ENCODE measurements around the gene HSD3B2.

HSD3B2 gene

GRCh38 chr1:119420638-119421037 lies 5.7 kb downstream of the HSD3B2 start:
- H3K27ac ChIP-seq: no peak overlapping the region
- TF ChIP-seq, protein P1, sequence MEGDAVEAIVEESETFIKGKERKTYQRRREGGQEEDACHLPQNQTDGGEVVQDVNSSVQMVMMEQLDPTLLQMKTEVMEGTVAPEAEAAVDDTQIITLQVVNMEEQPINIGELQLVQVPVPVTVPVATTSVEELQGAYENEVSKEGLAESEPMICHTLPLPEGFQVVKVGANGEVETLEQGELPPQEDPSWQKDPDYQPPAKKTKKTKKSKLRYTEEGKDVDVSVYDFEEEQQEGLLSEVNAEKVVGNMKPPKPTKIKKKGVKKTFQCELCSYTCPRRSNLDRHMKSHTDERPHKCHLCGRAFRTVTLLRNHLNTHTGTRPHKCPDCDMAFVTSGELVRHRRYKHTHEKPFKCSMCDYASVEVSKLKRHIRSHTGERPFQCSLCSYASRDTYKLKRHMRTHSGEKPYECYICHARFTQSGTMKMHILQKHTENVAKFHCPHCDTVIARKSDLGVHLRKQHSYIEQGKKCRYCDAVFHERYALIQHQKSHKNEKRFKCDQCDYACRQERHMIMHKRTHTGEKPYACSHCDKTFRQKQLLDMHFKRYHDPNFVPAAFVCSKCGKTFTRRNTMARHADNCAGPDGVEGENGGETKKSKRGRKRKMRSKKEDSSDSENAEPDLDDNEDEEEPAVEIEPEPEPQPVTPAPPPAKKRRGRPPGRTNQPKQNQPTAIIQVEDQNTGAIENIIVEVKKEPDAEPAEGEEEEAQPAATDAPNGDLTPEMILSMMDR (conservative IDR thresholded peaks at IDR 0.05): no peak
- no peak for TF ChIP-seq ZFX (IDR thresholded peaks at IDR 0.05)

- TF ChIP-seq ZFX (IDR thresholded peaks at IDR 0.05): no peak
- TF ChIP-seq, protein P1 (conservative IDR thresholded peaks at IDR 0.05): no peak
- no peak overlapping the region for H3K27ac ChIP-seq
Measured at GRCh38 chr1:119422631-119423030, 7.7 kb downstream of the HSD3B2 start.

GRCh38 chr1:119428991-119429390 lies 14.0 kb downstream of the HSD3B2 start:
- TF ChIP-seq, protein P1 (conservative IDR thresholded peaks at IDR 0.05): no peak
- no peak for TF ChIP-seq ZFX (IDR thresholded peaks at IDR 0.05)
- no peak overlapping the region for H3K27ac ChIP-seq

- H3K27ac ChIP-seq: no peak overlapping the region
- TF ChIP-seq ZFX (IDR thresholded peaks at IDR 0.05): no peak
- TF ChIP-seq, protein P1 (conservative IDR thresholded peaks at IDR 0.05): no peak
Measured at GRCh38 chr1:119429687-119430086, 14.7 kb downstream of the HSD3B2 start.

- TF ChIP-seq, protein P1 (conservative IDR thresholded peaks at IDR 0.05): no peak
- TF ChIP-seq ZFX (IDR thresholded peaks at IDR 0.05): no peak
Measured at GRCh38 chr1:119430486-119430885, 15.5 kb downstream of the HSD3B2 start.

DNA sequence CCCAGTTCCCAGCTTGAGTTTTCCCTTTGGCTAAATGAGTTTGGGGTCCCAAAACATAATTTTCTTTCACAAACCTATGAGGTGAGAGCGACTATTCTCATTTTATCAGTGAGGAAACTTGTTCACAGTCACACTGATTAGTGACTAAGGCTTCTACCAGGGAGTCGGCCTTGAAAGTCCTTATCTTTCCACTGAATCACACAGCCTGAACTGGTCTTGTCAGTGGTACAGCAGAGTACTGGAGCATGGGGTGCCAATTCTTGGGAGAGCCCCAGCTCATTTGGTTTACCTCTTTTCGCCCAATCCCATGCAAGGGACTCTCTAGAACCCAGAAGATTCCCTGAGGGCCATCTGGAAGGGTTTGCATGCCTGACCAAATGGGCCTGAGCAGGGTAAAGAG lies 16.9 kb downstream of the HSD3B2 start:
- no peak overlapping the region for H3K27ac ChIP-seq
- TF ChIP-seq, protein P1 (conservative IDR thresholded peaks at IDR 0.05): no peak
- no peak for TF ChIP-seq ZFX (IDR thresholded peaks at IDR 0.05)

More at GRCh38 chr1:119430486-119430885, 15.5 kb downstream of the HSD3B2 start:
- no peak overlapping the region for H3K27ac ChIP-seq

- TF ChIP-seq, protein P1 (conservative IDR thresholded peaks at IDR 0.05): no peak
- no peak for TF ChIP-seq ZFX (IDR thresholded peaks at IDR 0.05)
- H3K27ac ChIP-seq: no peak overlapping the region
Measured at GRCh38 chr1:119435052-119435451, 20.1 kb downstream of the HSD3B2 start.

Measured in C4-2B (cell line).